Nucleus accumbens (tissue), 56 donors: Measurements from ENCODE around the gene AQP5.

Source experiments
- DNase-seq, 56 donors: peaks; one replicate each; lab custom pipeline; 2025; lab: John Stamatoyannopoulos, UW

Gene AQP5

DNA sequence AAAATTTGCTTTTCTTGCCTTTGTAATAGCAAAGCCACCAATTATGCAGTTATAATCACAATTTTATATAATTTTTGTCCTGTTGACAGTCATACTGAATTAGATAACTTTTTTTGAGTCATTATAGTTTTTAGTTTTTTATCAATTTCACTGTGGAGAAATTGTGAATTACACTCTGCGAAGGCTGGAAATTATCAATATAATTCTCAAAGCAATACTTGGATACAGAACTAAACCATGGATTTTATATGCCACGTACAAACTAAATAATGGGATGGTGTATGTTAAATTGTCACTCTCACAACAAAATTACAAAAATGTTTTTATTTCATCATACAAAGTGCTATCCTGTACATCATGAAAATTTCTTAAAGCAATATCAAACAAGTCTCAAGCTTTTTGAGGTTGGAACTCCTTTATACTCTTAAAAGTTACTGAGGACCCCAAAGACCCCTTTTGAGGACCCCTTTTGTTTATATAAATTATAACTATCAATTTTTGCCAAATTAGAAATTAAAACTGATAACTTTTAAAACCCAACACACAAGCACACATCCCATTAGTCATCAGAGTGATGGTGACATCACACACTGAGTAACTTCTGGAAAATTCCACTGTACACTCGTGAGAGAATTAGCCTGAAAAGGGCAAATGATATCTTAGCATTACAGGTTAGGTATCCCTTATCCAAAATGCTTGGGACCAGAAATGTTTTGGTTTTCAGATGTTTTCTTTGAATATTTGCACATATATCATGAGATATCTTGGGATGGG is 31.0 kb upstream of the AQP5 start:
- DNase-seq, result no peak

- DNase-seq, result no peak
These were observed 29.6 kb upstream of the AQP5 start for GRCh38 chr12:49932023-49932422.

GRCh38 chr12:49932533-49933130 is 29.0 kb upstream of the AQP5 start:
- no peak for DNase-seq

GRCh38 chr12:49933796-49934195 is 27.9 kb upstream of the AQP5 start:
- DNase-seq, result no peak

DNA sequence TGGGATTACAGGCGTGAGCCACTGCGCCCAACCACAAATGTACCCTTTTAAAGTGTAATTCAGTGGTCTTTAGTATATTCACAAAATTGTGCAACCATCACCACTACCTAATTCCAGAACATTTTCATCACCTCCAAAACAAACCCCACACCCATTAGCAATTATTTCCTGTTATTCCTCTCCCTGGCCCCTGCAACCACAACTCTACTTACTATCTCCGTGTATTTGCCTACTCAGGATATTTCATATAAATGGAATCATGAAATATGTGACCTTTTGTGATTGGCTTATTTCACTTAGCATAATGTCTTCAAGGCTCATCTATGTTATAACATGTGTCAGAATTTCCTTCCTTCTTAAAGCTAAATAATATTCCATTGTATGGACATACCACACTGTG is 27.2 kb upstream of the AQP5 start:
- no peak for DNase-seq

- DNase-seq, result no peak
These were observed 24.7 kb upstream of the AQP5 start for GRCh38 chr12:49936925-49937324.

DNA sequence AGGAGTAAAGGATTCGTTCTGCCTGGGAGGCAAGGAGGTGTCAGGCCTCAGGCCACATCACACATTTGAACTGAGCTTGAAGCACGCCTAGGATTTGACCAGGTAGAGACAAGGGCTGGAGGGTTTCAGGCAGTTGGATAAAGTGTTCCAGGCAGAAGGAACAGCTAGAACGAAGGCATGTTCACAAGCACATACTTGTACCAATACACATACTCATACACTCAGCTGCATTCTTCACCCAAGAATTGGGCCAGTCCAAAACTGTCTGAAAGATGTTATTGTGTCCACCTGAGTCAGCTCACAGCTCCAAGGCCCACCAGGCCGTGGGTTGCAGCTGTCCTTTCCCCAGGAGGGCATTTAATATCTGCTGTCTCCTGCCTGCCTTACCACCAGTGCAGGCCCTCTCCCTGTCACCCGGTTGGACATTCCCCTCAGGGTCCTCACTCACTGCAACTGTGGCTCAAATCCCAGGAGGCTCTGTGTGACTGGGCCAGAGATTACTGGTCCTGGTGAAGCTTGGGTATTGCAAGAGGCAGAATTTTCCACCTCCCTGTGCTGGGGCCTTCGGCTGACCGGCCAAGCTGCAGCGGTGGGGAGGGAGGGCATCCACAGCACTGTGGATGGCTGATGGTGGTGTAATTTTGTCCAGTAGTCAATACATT is 23.9 kb upstream of the AQP5 start:
- DNase-seq, result no peak

- no peak for DNase-seq
These were observed 22.4 kb upstream of the AQP5 start for GRCh38 chr12:49939307-49939706.

GRCh38 chr12:49939707-49940106 is 22.0 kb upstream of the AQP5 start:
- no peak for DNase-seq

DNA sequence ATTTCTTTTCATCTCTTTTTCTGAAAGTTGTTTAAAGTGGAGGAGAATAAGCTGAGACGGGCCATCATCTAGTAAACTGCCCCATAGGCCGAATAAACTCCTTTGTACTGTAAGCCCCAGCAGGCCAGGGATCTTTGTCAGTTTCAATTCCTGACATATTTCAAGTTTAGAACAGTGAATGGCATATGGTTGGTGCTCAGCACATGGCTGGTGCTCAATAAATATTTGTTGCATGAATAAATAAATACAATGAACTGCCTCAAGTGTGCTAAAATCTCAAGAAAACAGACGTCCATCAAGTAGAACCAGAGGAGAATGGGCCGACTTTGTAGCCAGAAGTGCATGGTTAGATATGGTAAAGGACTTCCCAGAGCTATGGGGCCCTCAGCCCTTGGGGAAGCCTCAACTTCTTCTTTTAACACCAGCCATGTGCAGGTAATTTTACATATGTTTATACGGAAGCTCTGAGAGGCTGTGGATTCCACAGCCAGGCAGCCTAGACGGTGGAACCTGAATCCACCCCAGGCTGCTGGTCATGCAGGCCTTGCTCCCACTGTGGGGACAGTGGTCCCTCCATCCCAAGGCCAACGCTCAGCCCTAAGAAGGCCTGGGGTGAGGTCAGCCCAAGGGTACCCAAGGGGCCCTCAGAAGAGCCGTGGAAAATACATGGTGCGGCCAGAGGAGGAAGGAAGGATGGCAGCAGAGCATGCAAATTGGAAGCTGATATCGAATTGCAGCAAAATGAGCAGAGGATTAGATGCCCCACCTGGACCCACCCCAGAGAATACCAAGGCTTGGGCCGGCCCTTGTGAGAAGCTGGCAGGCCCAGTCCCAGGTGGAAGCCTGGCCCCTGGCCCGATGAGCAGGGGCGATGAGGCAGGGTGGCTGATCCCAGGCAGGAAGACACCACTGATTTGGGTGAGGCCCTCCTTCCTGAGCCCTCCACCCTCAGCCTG is 19.8 kb upstream of the AQP5 start:
- no peak for DNase-seq

- DNase-seq, result no peak
These were observed 19.2 kb upstream of the AQP5 start for GRCh38 chr12:49942512-49942893.

- no peak for DNase-seq
These were observed 18.6 kb upstream of the AQP5 start for GRCh38 chr12:49942921-49943624.

GRCh38 chr12:49943625-49943960 is 18.1 kb upstream of the AQP5 start:
- no peak for DNase-seq

DNA sequence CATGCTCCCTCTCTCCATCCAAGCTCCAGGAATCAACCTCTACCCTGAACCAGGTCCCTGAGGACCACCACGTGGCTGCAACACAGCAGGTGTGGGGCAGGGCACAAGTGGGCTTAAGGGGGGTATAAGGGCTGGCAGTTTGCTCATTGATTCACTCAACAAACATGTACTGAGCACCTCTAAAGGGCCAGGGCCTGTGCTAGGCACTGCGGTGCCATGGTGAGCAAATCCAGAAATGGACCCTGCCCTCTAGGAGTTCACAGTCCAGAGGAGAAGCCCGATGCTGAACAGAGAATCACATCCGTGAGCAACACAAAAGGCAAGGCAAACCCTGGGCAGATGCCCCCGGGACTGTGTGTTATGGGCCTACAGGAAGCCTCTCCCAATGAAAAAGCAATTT is 17.6 kb upstream of the AQP5 start:
- DNase-seq, result no peak

DNA sequence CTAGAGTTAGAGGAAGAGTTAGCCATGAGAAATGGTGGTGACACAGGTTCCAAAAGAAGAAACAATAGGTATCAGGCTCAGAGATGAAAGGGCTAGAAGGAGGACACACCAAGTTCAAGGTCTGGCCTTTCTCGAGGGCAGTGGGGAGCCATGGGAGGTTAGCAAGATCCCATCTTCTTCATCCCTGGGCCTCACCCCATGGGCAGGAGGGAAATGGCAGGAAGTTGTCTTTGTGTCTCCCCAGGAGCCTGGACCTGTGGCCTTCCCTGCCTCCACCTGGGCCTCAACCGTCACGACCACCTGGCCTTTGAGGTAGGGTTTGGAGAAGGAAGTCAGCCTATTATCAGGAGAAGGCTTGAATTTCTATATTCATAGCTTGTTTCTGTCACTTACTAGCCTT is 17.0 kb upstream of the AQP5 start:
- DNase-seq, result no peak

GRCh38 chr12:49945394-49946080 is 16.1 kb upstream of the AQP5 start:
- peak in 51 of 56 donors; percentile 8 to 84 (median 58) for DNase-seq

DNA sequence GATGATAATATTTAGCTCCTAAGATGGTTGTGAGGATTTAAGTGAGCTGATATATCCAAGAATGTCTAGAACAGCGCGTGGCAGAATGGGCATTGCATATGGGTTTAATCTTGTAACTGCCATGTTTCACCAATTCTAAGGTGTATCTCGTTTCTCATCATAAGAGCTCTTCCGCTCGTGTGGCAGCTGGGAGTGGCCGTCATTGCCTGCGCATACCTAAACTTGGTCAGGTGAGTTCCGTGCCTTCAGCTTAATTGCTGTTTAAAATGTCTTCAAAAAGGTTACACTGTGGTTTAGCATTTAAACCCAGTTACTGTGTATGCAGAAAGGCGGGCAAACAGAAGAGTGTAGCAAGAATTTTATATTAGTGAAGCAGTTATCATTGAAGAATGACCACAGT is 15.6 kb upstream of the AQP5 start:
- no peak for DNase-seq

DNA sequence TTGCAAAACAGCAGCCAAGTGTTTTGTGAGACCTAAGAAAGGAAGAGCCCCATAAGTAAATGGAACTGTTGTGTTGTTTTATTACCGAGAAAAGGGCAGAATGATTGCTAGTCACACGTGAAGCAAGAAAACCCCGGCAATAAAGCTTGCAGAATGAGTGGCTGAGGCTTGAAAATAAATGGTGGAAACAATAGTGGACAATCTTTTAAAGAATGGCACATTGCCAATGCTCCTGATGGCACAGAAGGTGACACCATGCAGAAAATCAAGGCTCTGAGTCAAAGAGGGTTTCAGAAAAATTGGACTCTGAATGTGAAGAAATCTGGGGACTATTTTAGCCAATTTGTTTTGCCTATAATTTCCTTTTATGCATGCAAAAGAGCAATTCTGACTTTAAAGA is 15.2 kb upstream of the AQP5 start:
- no peak for DNase-seq

- no peak for DNase-seq
These were observed 14.0 kb upstream of the AQP5 start for GRCh38 chr12:49947593-49948226.
